ENCODE measurements around the gene C10orf62.

GRCh38 chr10:97627731-97628130, 38.2 kb downstream of the C10orf62 start:
- TF ChIP-seq CTCF (IDR thresholded peaks at IDR 0.05) (no peak), POLR2A (IDR thresholded peaks at IDR 0.05) (no peak)
